CD8-positive, alpha-beta memory T cell (primary cell): ENCODE results near the gene MUL1. TPM values are rescaled to one million over a fixed set of nuclear protein-coding genes. Genes with fewer than 3 reads are reported as not detected.

ENCODE experiments used
- CTCF ChIA-PET: fragments of 350-600 bp; sonication (Branson Sonifier 250); formaldehyde crosslinking; loops from one replicate; lab custom pipeline; 2021; ENCODE audit warnings: antibody characterized with exemption; lab: Charles Lee
- POLR2A ChIA-PET: fragments of 350-600 bp; sonication (Branson Sonifier 250); formaldehyde crosslinking; loops from one replicate; lab custom pipeline; 2021; ENCODE audit warnings: antibody characterized with exemption; lab: Charles Lee
- DNase-seq, 5 donors: peaks; one replicate each; pipeline versions ENCODE4 v3.0.0 to v3.0.0-alpha.2; 2020 to 2022; ENCODE audit warnings: mixed read lengths in 1 of 5
- H3K27ac ChIP-seq: one replicate; pipeline ENCODE4 v1.7.0; 2013; ENCODE audit warnings: low read depth, mild to moderate bottlenecking, low read length, moderate library complexity
- H3K27me3 ChIP-seq: 2 replicates; pipeline ENCODE4 v1.7.0; 2013; ENCODE audit warnings: low read length, mild to moderate bottlenecking; ENCODE audit not compliant: insufficient read depth, poor library complexity, severe bottlenecking
- H3K36me3 ChIP-seq: 2 replicates; pipeline ENCODE4 v1.7.0; 2013; ENCODE audit warnings: mild to moderate bottlenecking, low read length, moderate library complexity; ENCODE audit not compliant: insufficient read depth
- H3K4me1 ChIP-seq: 2 replicates; pipeline ENCODE4 v1.7.0; 2013; ENCODE audit warnings: mild to moderate bottlenecking, low read length, moderate library complexity; ENCODE audit not compliant: insufficient read depth
- H3K4me3 ChIP-seq: 2 replicates; pipeline ENCODE4 v1.7.0; 2013; ENCODE audit warnings: mild to moderate bottlenecking, low read length
- H3K9me3 ChIP-seq: 2 replicates; pipeline ENCODE4 v1.7.0; 2013; ENCODE audit warnings: mild to moderate bottlenecking, low read length
- H3K27ac Mint-ChIP-seq, 8 donors: one replicate each; pipeline ENCODE4 v1.8.0; 2020 to 2021; ENCODE audit warnings: mixed read lengths in 8 of 8, mild to moderate bottlenecking in 6 of 8, inconsistent platforms in 3 of 8, moderate library complexity in 3 of 8
- H3K27me3 Mint-ChIP-seq, 2 donors: one replicate each; pipeline ENCODE4 v1.8.0; 2020 to 2021; ENCODE audit warnings: mixed read lengths in 2 of 2, mild to moderate bottlenecking in 1 of 2, moderate library complexity in 1 of 2
- H3K36me3 Mint-ChIP-seq, 3 donors: one replicate each; pipeline ENCODE4 v1.8.0; 2020 to 2021; ENCODE audit warnings: mixed read lengths in 3 of 3, inconsistent platforms in 1 of 3, mild to moderate bottlenecking in 1 of 3
- H3K4me1 Mint-ChIP-seq, 3 donors: one replicate each; pipeline ENCODE4 v1.8.0; 2020 to 2021; ENCODE audit warnings: mixed read lengths in 3 of 3, inconsistent platforms in 1 of 3, mild to moderate bottlenecking in 1 of 3
- H3K4me3 Mint-ChIP-seq, 7 donors: one replicate each; pipeline ENCODE4 v1.8.0; 2020 to 2021; ENCODE audit warnings: mixed read lengths in 7 of 7, mild to moderate bottlenecking in 6 of 7, moderate library complexity in 4 of 7, inconsistent platforms in 2 of 7
- H3K9me3 Mint-ChIP-seq, 5 donors: one replicate each; pipeline ENCODE4 v1.8.0; 2020 to 2022; ENCODE audit warnings: mixed read lengths in 5 of 5, mild to moderate bottlenecking in 3 of 5, moderate library complexity in 2 of 5, inconsistent platforms in 1 of 5
- polyA plus RNA-seq: library from polyadenylated mRNA; unstranded; fragments of 300-500 nt; fragmentation: Illumina TruSeq; gene quantifications from one replicate; pipeline ENCODE4 v1.2.3, GENCODE V29; 2021
- total RNA-seq, 2 experiments: library from RNA; stranded (reverse); gene quantifications; one replicate each; pipeline ENCODE4 v1.2.3, GENCODE V29; 2021

MUL1 gene
- total and polyA plus RNA-seq, 3 experiments from 2014 or later: 21.3 to 42.2 (median 23.3) TPM

DNA sequence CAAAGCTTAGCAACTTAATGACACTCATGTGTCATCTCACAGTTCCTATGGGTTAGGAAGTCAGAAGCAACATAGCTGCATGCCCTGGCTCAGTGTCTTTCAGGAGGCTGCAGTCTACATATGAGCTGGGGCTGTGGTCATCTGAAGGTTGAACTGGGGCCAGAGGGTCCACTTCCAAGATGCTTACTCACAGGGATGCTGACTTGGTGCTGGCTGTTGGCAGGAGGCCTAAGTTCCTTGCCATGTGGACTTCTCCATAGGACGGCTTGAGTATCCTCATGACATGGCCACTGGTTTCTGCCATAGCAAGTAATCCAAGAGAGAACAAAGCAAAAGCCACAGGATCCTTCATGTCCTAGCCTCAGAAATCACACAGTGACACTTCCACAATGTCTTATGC is 32.3 kb upstream of the MUL1 start:
- Mint-ChIP-seq H3K27ac (no peak overlapping the region), H3K36me3 (no peaks in the 10 kb centered on the region), H3K4me3 (no peak overlapping the region), H3K4me1 (no peaks in the 10 kb centered on the region), H3K27me3 (peaks cover 21 to 56% of the 10 kb centered on the region in 2 donors), H3K9me3 (no peaks in the 10 kb centered on the region)
- POLR2A ChIA-PET: no interaction called here
- Histone ChIP-seq H3K4me1 (no peaks in the 10 kb centered on the region), H3K4me3 (no peak overlapping the region), H3K36me3 (no peaks in the 10 kb centered on the region), H3K27me3 (no peaks in the 10 kb centered on the region), H3K27ac (no peak overlapping the region), H3K9me3 (no peaks in the 10 kb centered on the region)
- no peak for DNase-seq
- CTCF ChIA-PET: no interaction called here

DNA sequence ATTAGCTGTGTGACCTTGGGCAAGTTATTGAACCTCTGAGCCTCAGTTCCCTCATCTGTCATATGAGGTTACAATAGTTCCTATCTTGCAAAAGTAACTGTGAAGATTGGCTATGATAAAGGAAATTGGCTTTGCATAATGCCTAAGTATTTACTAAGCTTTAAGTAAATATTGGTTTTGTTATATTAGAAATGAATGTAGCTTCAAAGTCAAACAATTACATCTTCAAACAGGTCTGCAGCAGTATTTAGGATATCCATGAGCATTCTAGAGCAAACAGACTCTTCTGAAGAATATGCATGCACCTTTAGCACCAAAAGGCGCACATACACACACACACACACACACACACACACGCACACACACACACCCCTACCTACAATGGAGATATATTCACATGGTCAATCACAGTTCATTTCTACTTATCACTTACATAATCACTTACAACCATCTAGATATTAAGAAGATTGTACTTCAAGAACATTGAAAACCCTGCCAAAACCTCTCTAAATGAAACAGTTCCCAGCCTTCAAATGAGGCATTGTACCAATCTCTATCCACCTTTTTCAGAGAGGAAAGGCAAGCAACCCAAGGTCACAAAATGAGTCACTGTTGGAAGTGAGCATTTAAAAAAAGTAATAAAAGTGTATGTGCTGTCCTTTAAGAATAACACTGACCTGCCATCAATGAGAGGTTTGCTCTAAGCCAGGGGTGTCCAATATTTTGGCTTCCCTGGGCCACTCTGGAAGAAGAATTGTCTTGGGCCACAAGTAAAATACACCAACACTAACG is 31.0 kb upstream of the MUL1 start:
- Histone ChIP-seq H3K27ac (no peak overlapping the region), H3K9me3 (no peaks in the 10 kb centered on the region), H3K27me3 (no peaks in the 10 kb centered on the region), H3K4me3 (no peak overlapping the region), H3K4me1 (no peaks in the 10 kb centered on the region), H3K36me3 (no peaks in the 10 kb centered on the region)
- H3K27me3 Mint-ChIP-seq: peaks cover 27 to 62% of the 10 kb centered on the region in 2 donors
- ChIA-PET POLR2A (no interaction called here), CTCF (no interaction called here)
- DNase-seq: no peak
- H3K36me3 Mint-ChIP-seq: no peaks in the 10 kb centered on the region
- no peak overlapping the region for H3K4me3 Mint-ChIP-seq
- H3K9me3 Mint-ChIP-seq: no peaks in the 10 kb centered on the region
- no peaks in the 10 kb centered on the region for H3K4me1 Mint-ChIP-seq
- H3K27ac Mint-ChIP-seq: no peak overlapping the region

DNA sequence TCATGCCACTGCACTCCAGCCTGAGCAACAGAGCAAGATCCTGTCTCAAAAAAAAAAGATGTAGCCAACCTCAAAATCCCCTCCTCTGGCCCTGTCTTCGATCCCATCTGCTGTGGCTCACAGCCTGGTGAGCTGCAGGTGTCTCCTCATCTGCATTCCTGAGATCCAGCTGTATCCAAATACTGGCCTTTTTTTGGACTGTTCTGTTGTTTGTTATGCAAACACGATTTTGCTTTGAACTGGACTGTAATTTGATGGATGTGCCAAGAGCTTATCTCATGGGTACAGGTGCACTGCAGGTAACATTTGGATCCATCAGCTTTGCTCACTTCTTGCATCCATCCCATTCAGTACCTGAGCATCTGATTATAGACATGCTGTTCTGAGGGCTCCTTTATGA is 30.3 kb upstream of the MUL1 start:
- no peak for DNase-seq
- Mint-ChIP-seq H3K9me3 (no peaks in the 10 kb centered on the region), H3K27me3 (peaks cover 28 to 65% of the 10 kb centered on the region in 2 donors), H3K36me3 (no peaks in the 10 kb centered on the region), H3K4me3 (no peak overlapping the region), H3K4me1 (no peaks in the 10 kb centered on the region), H3K27ac (no peak overlapping the region)
- no peaks in the 10 kb centered on the region for H3K4me1 ChIP-seq
- no peak overlapping the region for H3K27ac ChIP-seq
- ChIA-PET CTCF (no interaction called here), POLR2A (no interaction called here)
- no peaks in the 10 kb centered on the region for H3K9me3 ChIP-seq
- no peaks in the 10 kb centered on the region for H3K36me3 ChIP-seq
- no peaks in the 10 kb centered on the region for H3K27me3 ChIP-seq
- H3K4me3 ChIP-seq: no peak overlapping the region

DNA sequence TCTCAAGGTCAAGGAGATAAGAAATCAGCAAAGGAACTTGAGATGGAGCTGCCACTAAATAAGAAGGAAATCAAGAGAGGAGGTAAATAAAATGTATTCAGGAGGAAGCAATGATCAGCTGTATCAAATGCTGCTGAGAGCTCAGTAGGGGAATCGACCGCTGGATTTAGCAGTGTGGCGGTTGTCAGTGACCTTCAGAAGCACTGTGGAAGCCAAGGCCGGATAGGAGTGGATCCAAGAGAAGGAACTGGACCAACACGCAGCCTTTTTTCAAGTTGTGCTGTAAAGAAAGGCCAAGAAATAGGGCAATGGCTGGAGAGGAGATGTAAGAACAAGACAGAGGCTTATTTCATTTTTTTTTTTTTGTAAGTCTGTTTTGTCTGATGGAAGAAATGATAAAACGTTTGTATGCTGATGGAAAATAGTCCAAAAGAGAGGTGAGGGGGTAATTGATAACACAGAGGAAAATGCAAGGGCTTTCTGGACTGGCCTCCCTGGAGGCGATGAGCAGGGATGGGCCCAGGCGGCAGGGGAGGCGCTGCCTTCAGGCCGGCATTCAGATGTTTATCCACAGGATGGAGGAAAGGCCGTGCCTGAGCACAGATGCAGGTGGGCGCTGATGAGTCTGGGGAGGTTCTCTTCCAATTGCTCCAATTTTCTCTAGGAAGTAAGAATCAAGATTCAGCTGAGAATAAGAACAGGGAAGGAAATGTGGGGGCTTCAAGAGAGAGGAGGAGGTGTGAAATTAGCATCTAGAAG is 26.9 kb upstream of the MUL1 start:
- no peak overlapping the region for H3K4me3 Mint-ChIP-seq
- DNase-seq: no peak
- ChIA-PET CTCF (interaction anchor here (0.7 to 1.0 kb wide), 2 partner anchors 13 to 157 kb away, joined by 4 read pairs; no protein-coding TSS in a partner anchor), POLR2A (no interaction called here)
- H3K4me1 Mint-ChIP-seq: no peaks in the 10 kb centered on the region
- H3K27ac Mint-ChIP-seq: peak overlapping the region in 1 of 8 donors; percentile 51
- H3K36me3 ChIP-seq: no peaks in the 10 kb centered on the region
- no peaks in the 10 kb centered on the region for H3K27me3 ChIP-seq
- H3K27me3 Mint-ChIP-seq: peaks cover 32 to 65% of the 10 kb centered on the region in 2 donors
- no peaks in the 10 kb centered on the region for H3K9me3 ChIP-seq
- no peaks in the 10 kb centered on the region for H3K36me3 Mint-ChIP-seq
- H3K4me1 ChIP-seq: no peaks in the 10 kb centered on the region
- no peak overlapping the region for H3K27ac ChIP-seq
- no peak overlapping the region for H3K4me3 ChIP-seq
- peaks cover 0 to 2% (median 0%) of the 10 kb centered on the region in 5 donors for H3K9me3 Mint-ChIP-seq

DNA sequence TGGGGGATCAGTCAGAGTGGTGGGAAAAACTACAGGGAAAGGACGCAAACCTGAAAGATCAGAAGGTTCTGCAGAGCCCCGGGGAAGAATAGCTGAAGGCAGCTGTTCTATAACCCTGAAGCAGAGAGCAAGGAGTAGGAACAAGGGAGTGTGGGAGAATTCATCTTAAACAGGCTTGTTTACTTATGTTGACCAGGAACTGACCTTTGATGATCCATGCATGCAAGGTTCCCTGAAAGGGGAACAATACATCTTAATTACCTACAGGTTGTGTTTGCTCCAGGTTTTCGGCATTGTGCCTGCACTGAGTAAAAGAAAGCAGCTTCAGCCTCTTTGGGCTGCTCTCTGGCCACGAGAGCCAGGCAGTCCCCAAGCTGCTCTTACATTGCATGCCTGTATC is 25.7 kb upstream of the MUL1 start:
- DNase-seq: no peak
- no peaks in the 10 kb centered on the region for H3K9me3 ChIP-seq
- H3K9me3 Mint-ChIP-seq: peaks cover 0 to 2% (median 0%) of the 10 kb centered on the region in 5 donors
- no peaks in the 10 kb centered on the region for H3K27me3 ChIP-seq
- no peaks in the 10 kb centered on the region for H3K4me1 ChIP-seq
- H3K27ac ChIP-seq: no peak overlapping the region
- CTCF ChIA-PET: no interaction called here
- POLR2A ChIA-PET: no interaction called here
- no peak overlapping the region for H3K27ac Mint-ChIP-seq
- H3K4me3 Mint-ChIP-seq: no peak overlapping the region
- H3K36me3 ChIP-seq: no peaks in the 10 kb centered on the region
- H3K27me3 Mint-ChIP-seq: peaks cover 40 to 70% of the 10 kb centered on the region in 2 donors
- H3K4me3 ChIP-seq: no peak overlapping the region
- no peaks in the 10 kb centered on the region for H3K4me1 Mint-ChIP-seq
- no peaks in the 10 kb centered on the region for H3K36me3 Mint-ChIP-seq

DNA sequence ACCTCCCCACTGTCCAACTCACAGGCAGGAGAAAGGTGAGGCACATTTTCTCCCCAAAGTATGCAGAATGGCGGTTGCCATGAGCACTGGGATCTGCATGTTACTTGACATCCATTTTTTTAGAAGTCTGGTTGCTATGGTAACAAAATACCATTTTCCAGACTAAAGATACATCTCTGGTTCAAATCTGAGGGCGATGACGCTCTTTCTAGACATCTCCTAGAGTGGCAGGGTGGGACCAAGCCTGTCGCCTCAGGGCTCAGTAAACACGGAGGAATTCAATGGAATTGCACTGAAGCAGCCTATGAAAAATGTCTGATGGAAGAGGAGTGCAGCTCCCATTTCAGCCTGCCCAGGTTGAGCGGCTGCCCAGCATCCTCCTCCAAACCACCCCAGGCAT is 22.9 kb upstream of the MUL1 start:
- CTCF ChIA-PET: no interaction called here
- POLR2A ChIA-PET: no interaction called here
- no peaks in the 10 kb centered on the region for H3K4me1 Mint-ChIP-seq
- H3K27ac ChIP-seq: no peak overlapping the region
- H3K27me3 ChIP-seq: peaks cover 3% of the 10 kb centered on the region
- peaks cover 47 to 81% of the 10 kb centered on the region in 2 donors for H3K27me3 Mint-ChIP-seq
- H3K9me3 Mint-ChIP-seq: peaks cover 0 to 2% (median 0%) of the 10 kb centered on the region in 5 donors
- no peak for DNase-seq
- H3K27ac Mint-ChIP-seq: no peak overlapping the region
- no peaks in the 10 kb centered on the region for H3K9me3 ChIP-seq
- no peaks in the 10 kb centered on the region for H3K36me3 ChIP-seq
- no peaks in the 10 kb centered on the region for H3K4me1 ChIP-seq
- no peak overlapping the region for H3K4me3 Mint-ChIP-seq
- no peaks in the 10 kb centered on the region for H3K36me3 Mint-ChIP-seq
- no peak overlapping the region for H3K4me3 ChIP-seq

DNA sequence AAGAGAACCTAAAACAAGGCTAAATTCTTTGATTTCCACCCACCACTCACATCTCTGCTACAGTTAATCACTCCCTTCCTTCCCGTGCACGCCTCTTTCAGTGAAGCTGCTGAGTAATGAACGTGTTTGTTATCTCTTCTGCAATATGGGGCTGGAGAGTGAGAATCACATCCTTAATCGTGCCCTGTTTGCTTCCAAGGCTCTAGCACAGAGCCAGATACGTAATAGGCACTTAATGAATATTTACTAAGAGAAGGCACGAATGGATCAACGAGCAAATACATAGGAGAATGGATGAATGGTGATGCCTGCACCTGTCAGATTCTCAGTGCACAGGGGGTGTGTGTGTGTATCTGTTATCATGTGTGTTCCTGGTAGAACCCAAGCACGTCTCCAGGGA is 22.4 kb upstream of the MUL1 start:
- Histone ChIP-seq H3K9me3 (no peaks in the 10 kb centered on the region), H3K4me3 (no peak overlapping the region), H3K27me3 (peaks cover 3% of the 10 kb centered on the region), H3K36me3 (no peaks in the 10 kb centered on the region), H3K4me1 (no peaks in the 10 kb centered on the region), H3K27ac (no peak overlapping the region)
- no peak for DNase-seq
- Mint-ChIP-seq H3K27me3 (peaks cover 45 to 77% of the 10 kb centered on the region in 2 donors), H3K36me3 (no peaks in the 10 kb centered on the region), H3K4me1 (no peaks in the 10 kb centered on the region), H3K27ac (no peak overlapping the region), H3K9me3 (peaks cover 0 to 2% (median 0%) of the 10 kb centered on the region in 5 donors), H3K4me3 (no peak overlapping the region)
- POLR2A ChIA-PET: no interaction called here
- CTCF ChIA-PET: no interaction called here

DNA sequence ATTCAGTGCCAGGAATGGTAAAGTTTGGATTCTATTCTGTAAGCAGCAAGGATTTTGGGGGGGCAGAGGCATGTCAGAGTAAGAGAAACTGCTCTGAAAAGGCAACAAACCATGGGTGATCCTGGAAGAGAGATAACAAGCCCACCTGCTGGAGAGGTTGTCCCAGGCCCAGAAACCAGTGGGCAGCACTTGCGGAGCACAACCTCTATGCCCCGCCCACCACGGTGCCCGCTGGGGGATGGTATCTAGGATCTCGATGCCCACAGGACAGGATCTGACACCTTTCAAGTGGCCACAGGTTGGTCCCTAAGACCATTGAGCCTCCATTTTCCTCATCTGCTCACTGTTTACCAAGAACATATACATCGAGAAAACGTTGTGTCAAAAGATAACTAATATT is 20.3 kb upstream of the MUL1 start:
- Mint-ChIP-seq H3K9me3 (peaks cover 0 to 2% (median 0%) of the 10 kb centered on the region in 5 donors), H3K4me1 (no peaks in the 10 kb centered on the region), H3K4me3 (no peak overlapping the region), H3K27ac (no peak overlapping the region), H3K27me3 (peaks cover 39 to 68% of the 10 kb centered on the region in 2 donors), H3K36me3 (no peaks in the 10 kb centered on the region)
- DNase-seq: no peak
- ChIA-PET POLR2A (no interaction called here), CTCF (no interaction called here)
- Histone ChIP-seq H3K27me3 (peaks cover 3% of the 10 kb centered on the region), H3K4me3 (no peak overlapping the region), H3K36me3 (no peaks in the 10 kb centered on the region), H3K4me1 (no peaks in the 10 kb centered on the region), H3K9me3 (no peaks in the 10 kb centered on the region), H3K27ac (no peak overlapping the region)
